ENCODE results near the gene RCBTB2.

DNA sequence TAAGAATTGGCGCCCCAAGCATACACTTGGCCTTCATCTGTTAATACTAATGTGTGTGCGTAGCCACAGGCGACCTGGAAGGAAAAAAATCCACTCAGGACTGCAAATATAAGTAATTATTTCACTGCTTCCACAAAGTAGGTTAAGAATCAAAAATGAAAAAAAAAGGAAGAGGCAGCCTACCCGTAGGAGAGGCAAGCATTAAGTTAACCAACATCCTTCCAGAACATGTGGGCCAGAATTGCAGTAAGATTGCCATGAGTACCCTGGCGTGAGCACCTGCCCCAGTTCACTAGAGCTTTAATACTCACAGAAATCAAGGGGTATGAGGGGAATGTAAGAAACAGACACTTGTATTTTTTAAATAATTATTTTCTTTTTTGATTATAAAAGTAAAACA is 22.2 kb downstream of the RCBTB2 start:
- TF ChIP-seq, protein P1, sequence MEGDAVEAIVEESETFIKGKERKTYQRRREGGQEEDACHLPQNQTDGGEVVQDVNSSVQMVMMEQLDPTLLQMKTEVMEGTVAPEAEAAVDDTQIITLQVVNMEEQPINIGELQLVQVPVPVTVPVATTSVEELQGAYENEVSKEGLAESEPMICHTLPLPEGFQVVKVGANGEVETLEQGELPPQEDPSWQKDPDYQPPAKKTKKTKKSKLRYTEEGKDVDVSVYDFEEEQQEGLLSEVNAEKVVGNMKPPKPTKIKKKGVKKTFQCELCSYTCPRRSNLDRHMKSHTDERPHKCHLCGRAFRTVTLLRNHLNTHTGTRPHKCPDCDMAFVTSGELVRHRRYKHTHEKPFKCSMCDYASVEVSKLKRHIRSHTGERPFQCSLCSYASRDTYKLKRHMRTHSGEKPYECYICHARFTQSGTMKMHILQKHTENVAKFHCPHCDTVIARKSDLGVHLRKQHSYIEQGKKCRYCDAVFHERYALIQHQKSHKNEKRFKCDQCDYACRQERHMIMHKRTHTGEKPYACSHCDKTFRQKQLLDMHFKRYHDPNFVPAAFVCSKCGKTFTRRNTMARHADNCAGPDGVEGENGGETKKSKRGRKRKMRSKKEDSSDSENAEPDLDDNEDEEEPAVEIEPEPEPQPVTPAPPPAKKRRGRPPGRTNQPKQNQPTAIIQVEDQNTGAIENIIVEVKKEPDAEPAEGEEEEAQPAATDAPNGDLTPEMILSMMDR (IDR thresholded peaks at IDR 0.05): no peak
- no peak for TF ChIP-seq POLR2A (IDR thresholded peaks at IDR 0.05)

All from ovary (tissue), 3 donors.